Fibroblast of villous mesenchyme (primary cell): ENCODE results near the gene ABCA9. TPM values are rescaled to one million over a fixed set of nuclear protein-coding genes. Genes with fewer than 3 reads are reported as not detected.
"Not testable (repeated sequence)": the region's sequence is repeated elsewhere in the genome, so short reads cannot be mapped to it uniquely, and the experiment has no call there.

ENCODE experiments used
- DNase-seq: peaks from one replicate; pipeline ENCODE4 v3.0.0-alpha.2; 2010; ENCODE audit warnings: low read depth
- H3K4me3 ChIP-seq: 2 replicates; pipeline ENCODE4 v1.5.1; 2011; ENCODE audit warnings: low read depth, mild to moderate bottlenecking, low read length
- CTCF ChIP-seq: IDR thresholded peaks from 2 replicates; pipeline ENCODE4 v1.5.1; 2012; ENCODE audit warnings: low read depth, mild to moderate bottlenecking, low read length; ENCODE audit not compliant: insufficient read depth
- total RNA-seq: library from RNA; depleted of rRNA; stranded (reverse); fragments of >200 nt; gene quantifications from 2 replicates; pipeline ENCODE4 v1.2.3, GENCODE V29; 2012

Gene ABCA9
- total RNA-seq, 1 donor, result 2.2 TPM

GRCh38 chr17:68969101-68969500 is 91.6 kb downstream of the ABCA9 start:
- no peak overlapping the region for H3K4me3 ChIP-seq
- no peak for DNase-seq
- no peak for TF ChIP-seq CTCF

GRCh38 chr17:68963958-68964357 is 96.8 kb downstream of the ABCA9 start:
- TF ChIP-seq CTCF, result no peak
- DNase-seq, result peak; percentile 46
- no peak overlapping the region for H3K4me3 ChIP-seq

GRCh38 chr17:68961214-68961882 is 99.4 kb downstream of the ABCA9 start:
- TF ChIP-seq CTCF, result no peak
- no peak overlapping the region for H3K4me3 ChIP-seq
- DNase-seq, result no peak

GRCh38 chr17:68959117-68959516 is 101.6 kb downstream of the ABCA9 start:
- not testable (repeated sequence) for DNase-seq, H3K4me3 ChIP-seq

- H3K4me3 ChIP-seq, result no peak overlapping the region
- no peak for DNase-seq
- TF ChIP-seq CTCF, result no peak
Observed at GRCh38 chr17:68957944-68958343, 102.8 kb downstream of the ABCA9 start.

GRCh38 chr17:68955181-68955841 is 105.4 kb downstream of the ABCA9 start, which contains the start of gene ABCA8:
Gene ABCA8 (minus strand): TSS chr17:68955392. CDS start chr17:68942034, 13,358 bp downstream.
- TF ChIP-seq CTCF, result no peak
- H3K4me3 ChIP-seq, result peak within 1 kb of the TSS; percentile 42
- peak; percentile 69 for DNase-seq

GRCh38 chr17:68954146-68954896 is 106.4 kb downstream of the ABCA9 start:
- TF ChIP-seq CTCF, result no peak
- DNase-seq, result peak; percentile 70
- peak overlapping the region; percentile 42 for H3K4me3 ChIP-seq
